Cardiac muscle cell (in vitro differentiated cells and primary cell): ENCODE measurements around the gene TEX261. TPM values are rescaled to one million over a fixed set of nuclear protein-coding genes. Genes with fewer than 3 reads are reported as not detected.

Source experiments
- DNase-seq, 2 donors: peaks; one replicate each; pipeline versions ENCODE4 v3.0.0 to v3.0.0-alpha.2; 2010 to 2017; ENCODE audit warnings: low read depth in 1 of 2, low spot score in 1 of 2
- H3K27ac ChIP-seq: fragments of 200-600 bp; sonication (generic); 2 replicates; pipeline ENCODE4 v1.5.1; 2016
- H3K27me3 ChIP-seq: fragments of 200-600 bp; sonication (generic); 2 replicates; pipeline ENCODE4 v1.6.0; 2016; ENCODE audit warnings: control low read depth
- H3K36me3 ChIP-seq: fragments of 200-600 bp; sonication (generic); 2 replicates; pipeline ENCODE4 v1.5.1; 2016; ENCODE audit warnings: control low read depth
- H3K4me1 ChIP-seq: fragments of 200-600 bp; sonication (generic); 2 replicates; pipeline ENCODE4 v1.8.1; 2017; ENCODE audit warnings: low read depth, mild to moderate bottlenecking, mixed run types
- H3K4me3 ChIP-seq: fragments of 200-600 bp; sonication (generic); 2 replicates; pipeline ENCODE4 v1.5.1; 2016; ENCODE audit warnings: mild to moderate bottlenecking
- H3K9me3 ChIP-seq: fragments of 200-600 bp; sonication (generic); 2 replicates; pipeline ENCODE4 v1.5.1; 2017; ENCODE audit warnings: low read depth, mild to moderate bottlenecking, control low read depth
- polyA plus RNA-seq: library from polyadenylated mRNA; unstranded; fragments of >200 nt; fragmentation: Nextera tagmentation; extraction: Ambion mirVana; gene quantifications from 2 replicates; pipeline ENCODE4 v1.2.1, GENCODE V29; 2016
- total RNA-seq: library from RNA; depleted of rRNA; stranded (reverse); fragments of >200 nt; gene quantifications from 2 replicates; pipeline ENCODE4 v1.2.3, GENCODE V29; 2016
- TF ChIP-seq, protein P1 (sequence below): IDR thresholded peaks from 2 replicates; pipeline ENCODE4 v1.5.1; 2012; ENCODE audit warnings: low read depth, mild to moderate bottlenecking, low read length

TEX261 gene
- total and polyA plus RNA-seq, 2 experiments from 2014 or later = 13.9 to 31.5 TPM

GRCh38 chr2:70981421-70981820 is 13.3 kb downstream of the TEX261 start:
- H3K36me3 ChIP-seq = no peaks in the 10 kb centered on the region
- TF ChIP-seq, protein P1, sequence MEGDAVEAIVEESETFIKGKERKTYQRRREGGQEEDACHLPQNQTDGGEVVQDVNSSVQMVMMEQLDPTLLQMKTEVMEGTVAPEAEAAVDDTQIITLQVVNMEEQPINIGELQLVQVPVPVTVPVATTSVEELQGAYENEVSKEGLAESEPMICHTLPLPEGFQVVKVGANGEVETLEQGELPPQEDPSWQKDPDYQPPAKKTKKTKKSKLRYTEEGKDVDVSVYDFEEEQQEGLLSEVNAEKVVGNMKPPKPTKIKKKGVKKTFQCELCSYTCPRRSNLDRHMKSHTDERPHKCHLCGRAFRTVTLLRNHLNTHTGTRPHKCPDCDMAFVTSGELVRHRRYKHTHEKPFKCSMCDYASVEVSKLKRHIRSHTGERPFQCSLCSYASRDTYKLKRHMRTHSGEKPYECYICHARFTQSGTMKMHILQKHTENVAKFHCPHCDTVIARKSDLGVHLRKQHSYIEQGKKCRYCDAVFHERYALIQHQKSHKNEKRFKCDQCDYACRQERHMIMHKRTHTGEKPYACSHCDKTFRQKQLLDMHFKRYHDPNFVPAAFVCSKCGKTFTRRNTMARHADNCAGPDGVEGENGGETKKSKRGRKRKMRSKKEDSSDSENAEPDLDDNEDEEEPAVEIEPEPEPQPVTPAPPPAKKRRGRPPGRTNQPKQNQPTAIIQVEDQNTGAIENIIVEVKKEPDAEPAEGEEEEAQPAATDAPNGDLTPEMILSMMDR = no peak
- no peak for DNase-seq
- no peak overlapping the region for H3K27ac ChIP-seq
- H3K27me3 ChIP-seq = peaks cover 10% of the 10 kb centered on the region
- no peak overlapping the region for H3K4me3 ChIP-seq
- peaks cover 9% of the 10 kb centered on the region for H3K4me1 ChIP-seq
- no peaks in the 10 kb centered on the region for H3K9me3 ChIP-seq

GRCh38 chr2:70979626-70980025 is 15.0 kb downstream of the TEX261 start:
- Histone ChIP-seq H3K27me3 (peaks cover 10% of the 10 kb centered on the region), H3K4me1 (peaks cover 9% of the 10 kb centered on the region), H3K9me3 (no peaks in the 10 kb centered on the region), H3K27ac (no peak overlapping the region), H3K36me3 (no peaks in the 10 kb centered on the region), H3K4me3 (no peak overlapping the region)
- TF ChIP-seq, protein P1 = no peak
- DNase-seq = no peak

GRCh38 chr2:70979180-70979488 is 15.5 kb downstream of the TEX261 start:
- Histone ChIP-seq H3K4me1 (peaks cover 9% of the 10 kb centered on the region), H3K9me3 (no peaks in the 10 kb centered on the region), H3K27me3 (peaks cover 10% of the 10 kb centered on the region), H3K4me3 (peak overlapping the region; percentile 30), H3K36me3 (no peaks in the 10 kb centered on the region), H3K27ac (no peak overlapping the region)
- TF ChIP-seq, protein P1 = no peak
- DNase-seq = no peak

DNA sequence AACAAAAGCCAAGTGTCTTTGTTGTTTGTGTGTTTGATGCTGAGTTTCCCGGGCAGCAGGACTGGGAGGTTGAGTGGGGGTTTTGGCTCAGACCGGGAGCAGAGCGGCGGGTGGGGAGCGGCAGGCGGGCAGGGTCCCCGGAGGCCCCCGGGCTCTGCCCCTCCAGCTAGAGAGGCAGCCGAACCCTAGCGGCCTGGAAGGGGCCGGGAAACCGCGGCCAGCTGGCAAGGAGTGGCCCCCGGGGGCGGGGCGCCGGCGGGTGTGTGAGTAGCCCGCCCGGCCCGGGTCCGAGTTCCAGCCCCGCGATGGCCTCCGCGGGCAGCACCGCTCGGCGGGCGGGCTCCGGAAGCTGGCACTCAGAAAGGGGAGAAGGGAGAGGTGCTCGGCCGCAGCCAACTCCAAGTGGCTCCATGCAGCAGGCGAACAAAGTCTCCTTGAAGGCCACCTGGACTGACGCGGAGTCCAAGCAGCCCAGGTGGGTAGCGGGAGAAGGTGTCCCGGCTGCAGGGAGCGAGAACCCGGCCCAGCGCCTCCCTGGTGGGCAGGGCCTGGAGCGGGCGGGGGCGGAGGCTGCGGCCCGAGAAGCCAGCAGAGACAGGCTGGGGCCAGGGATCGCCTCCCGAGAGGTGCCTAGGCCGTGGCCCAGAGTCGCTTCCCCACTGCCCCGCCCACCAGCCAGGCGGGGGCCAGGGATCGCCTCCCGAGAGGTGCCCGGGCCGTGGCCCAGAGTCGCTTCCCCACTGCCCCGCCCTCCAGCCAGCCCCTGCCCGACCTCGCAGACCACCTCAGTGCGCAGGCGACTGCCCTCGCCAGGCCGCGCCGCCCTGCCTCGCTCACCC is 16.1 kb downstream of the TEX261 start, which contains the start of gene ANKRD53:
TSS of gene ANKRD53 (plus strand) at position 290 of the 839 bp plus-strand sequence. CDS start at position 306, 16 bp downstream.
- peak; percentile 55 to 61 for DNase-seq
- TF ChIP-seq, protein P1 = no peak
- H3K4me3 ChIP-seq = peak within 1 kb of the TSS; percentile 30

DNA sequence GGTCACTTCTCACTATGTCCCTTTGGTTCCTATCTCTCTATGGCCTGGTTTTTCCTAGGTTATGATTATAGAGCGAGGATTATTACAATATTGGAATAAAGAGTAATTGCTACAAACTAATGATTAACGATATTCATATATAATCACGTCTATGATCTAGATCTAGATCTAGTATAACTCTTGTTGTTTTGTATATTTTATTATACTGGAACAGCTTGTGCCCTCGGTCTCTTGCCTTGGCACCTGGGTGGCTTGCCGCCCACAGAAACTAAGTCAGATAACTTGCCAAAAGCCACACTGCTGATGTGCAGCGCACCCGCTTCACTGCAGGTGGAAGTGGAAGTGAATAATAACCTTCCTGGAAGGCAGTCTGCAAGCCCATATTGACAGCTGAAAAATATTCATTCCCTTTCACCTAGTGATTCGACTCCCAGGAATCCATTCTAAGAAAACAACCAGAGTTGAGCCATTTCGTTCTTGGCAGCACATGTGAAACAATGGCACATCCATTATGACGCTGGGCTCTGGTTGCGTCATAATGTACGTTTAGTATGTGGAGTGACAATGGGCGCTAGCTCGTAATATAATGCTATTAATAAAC is 17.0 kb downstream of the TEX261 start:
- peak overlapping the region; percentile 30 for H3K4me3 ChIP-seq
- TF ChIP-seq, protein P1 = no peak
- no peaks in the 10 kb centered on the region for H3K36me3 ChIP-seq
- no peaks in the 10 kb centered on the region for H3K9me3 ChIP-seq
- H3K27ac ChIP-seq = no peak overlapping the region
- DNase-seq = peak in 1 of 2 donors; percentile 88
- peaks cover 9% of the 10 kb centered on the region for H3K4me1 ChIP-seq
- peaks cover 10% of the 10 kb centered on the region for H3K27me3 ChIP-seq

More for the DNA sequence above, 16.1 kb downstream of the TEX261 start, which contains the start of gene ANKRD53:
- Histone ChIP-seq H3K9me3 (no peaks in the 10 kb centered on the region), H3K36me3 (no peaks in the 10 kb centered on the region), H3K27me3 (peaks cover 10% of the 10 kb centered on the region), H3K27ac (no peak within 1 kb of the TSS), H3K4me1 (peaks cover 9% of the 10 kb centered on the region)
